Spleen (tissue), 13 donors: ENCODE data around the gene SLC7A8. TPM values are rescaled to one million over a fixed set of nuclear protein-coding genes. Genes with fewer than 3 reads are reported as not detected.
"Not testable (repeated sequence)": the region's sequence is repeated elsewhere in the genome, so short reads cannot be mapped to it uniquely, and the experiment has no call there.

Experiments used
- DNase-seq: peaks from one replicate; pipeline ENCODE4 v3.0.0-alpha.2; 2020
- H3K27ac ChIP-seq, 8 donors: fragments of 200-600 bp; sonication (generic) in 7 of 8; 1 replicate in 4 of 8; 2 replicates in 4 of 8; pipeline versions ENCODE4 v1.5.0 to v1.8.0; 2016 to 2021; ENCODE audit warnings: inconsistent platforms in 4 of 8, mild to moderate bottlenecking in 4 of 8, moderate library complexity in 1 of 8
- H3K27me3 ChIP-seq, 7 donors: fragments of 200-600 bp; sonication (generic) in 6 of 7; replicated peaks in 1 of 7; 1 replicate in 4 of 7; 2 replicates in 3 of 7; pipeline versions ENCODE4 v1.5.0 to v1.8.0; 2016 to 2021; ENCODE audit warnings: inconsistent platforms in 3 of 7, mild to moderate bottlenecking in 1 of 7
- H3K36me3 ChIP-seq, 6 donors: fragments of 200-600 bp; sonication (generic) in 5 of 6; 1 replicate in 4 of 6; 2 replicates in 2 of 6; pipeline versions ENCODE4 v1.5.0 to v1.8.0; 2016 to 2021; ENCODE audit warnings: inconsistent platforms in 2 of 6
- H3K4me1 ChIP-seq, 6 donors: fragments of 200-600 bp; sonication (generic) in 5 of 6; 1 replicate in 3 of 6; 2 replicates in 3 of 6; pipeline versions ENCODE4 v1.5.0 to v1.8.0; 2016 to 2021; ENCODE audit warnings: inconsistent platforms in 3 of 6
- H3K4me3 ChIP-seq, 8 donors: fragments of 200-600 bp; sonication (generic) in 7 of 8; 1 replicate in 4 of 8; 2 replicates in 4 of 8; pipeline versions ENCODE4 v1.5.0 to v1.8.0; 2016 to 2021; ENCODE audit warnings: inconsistent platforms in 4 of 8, mild to moderate bottlenecking in 4 of 8, moderate library complexity in 2 of 8
- H3K9me3 ChIP-seq, 8 donors: fragments of 200-600 bp; sonication (generic) in 7 of 8; 1 replicate in 4 of 8; 2 replicates in 4 of 8; pipeline versions ENCODE4 v1.5.0 to v1.8.0; 2016 to 2021; ENCODE audit warnings: inconsistent platforms in 4 of 8
- POLR2A ChIP-seq, 3 donors: fragments of 450-650 bp; IDR thresholded peaks; one replicate each; pipeline ENCODE4 v1.5.1; 2017; ENCODE audit warnings: antibody characterized with exemption in 3 of 3, mild to moderate bottlenecking in 1 of 3
- POLR2AphosphoS5 ChIP-seq, 3 donors: sonication (generic); formaldehyde crosslinking; IDR thresholded peaks; one replicate each; pipeline ENCODE4 v1.5.1; 2017; ENCODE audit warnings: antibody characterized with exemption in 3 of 3
- WGBS, 5 donors: extraction: QIAGEN DNeasy Blood & Tissue Kit in 3 of 5; methylation state at CpG; one replicate each; pipeline versions ENCODE4 v1.1.5 to v1.1.7; 2013 to 2018; 5-methylcytosine and 5-hydroxymethylcytosine counted together
- intact Hi-C: fragments of 100-400 bp; cut with DNase I; formaldehyde crosslinking; loops from one replicate; pipeline ENCODE4 v1.15.0; 2023; ENCODE audit warnings: low total_unique reads
- long read RNA-seq, 2 donors: transcript quantifications; one replicate each; lab custom pipeline, GENCODE V29; 2026
- polyA plus RNA-seq, 3 donors: library from polyadenylated mRNA; stranded (reverse); fragments of 200-250 nt; gene quantifications; one replicate each; pipeline ENCODE4 v1.2.1, GENCODE V29; 2013
- total RNA-seq, 7 donors: library from RNA; depleted of rRNA in 3 of 7; stranded (reverse); fragments of >200 nt in 3 of 7; fragmentation: NEBNext Ultra II Directional in 4 of 7; extraction: Animal tissue kit (Norgen Biotek cat#: 25700) in 4 of 7; gene quantifications; one replicate each; pipeline versions ENCODE4 v1.1.0 to v1.2.1, GENCODE V29; 2016 to 2021
- TF ChIP-seq, protein P1 (sequence below), 11 experiments: fragments of 200-600 bp in 7 of 11; fragments of 450-650 bp in 4 of 11; sonication (generic) in 4 of 11; IDR thresholded peaks in 8 of 11; conservative IDR thresholded peaks in 3 of 11; 1 replicate in 7 of 11; 2 replicates in 4 of 11; pipeline versions ENCODE4 v1.4.0 to v1.8.0; 2016 to 2021; ENCODE audit warnings: antibody characterized with exemption in 11 of 11, inconsistent platforms in 4 of 11, mild to moderate bottlenecking in 1 of 11
- donor health status: healthy with polysubstance abuse.
- donor health status: DM: no; HTN: no; CAD: no; lungs with moderate emphysema.
- donor health status: DM: no; HTN: no; CAD: no.
- donor health status: Bipolar disorder and iron deficiency.
- donor health status: healthy.
- donor health status: DM: no; HTN: no; CAD: no.
- donor health status: DM: yes; HTN: yes; CAD: no.

The SLC7A8 gene
- total RNA-seq (100 to 1,000 TPM in 1 of 7 donors, 10 to 100 TPM in 6; 23.5 to 106 (median 68.0) TPM), polyA plus RNA-seq (1 to 10 TPM; 3.5 to 8.7 (median 6.7) TPM)
- long read RNA-seq, donor 1, full-length matches to known transcripts = 12 of 32 reads
- long read RNA-seq, donor 1, partial matches to known transcripts = 20 of 32 reads
- long read RNA-seq, donor 1, other reads (novel, unspliced or antisense) = 0 of 32 reads
- long read RNA-seq, donor 2, full-length matches to known transcripts = 13 of 13 reads
- long read RNA-seq, donor 2, partial matches to known transcripts = 0 of 13 reads
- long read RNA-seq, donor 2, other reads (novel, unspliced or antisense) = 0 of 13 reads

DNA sequence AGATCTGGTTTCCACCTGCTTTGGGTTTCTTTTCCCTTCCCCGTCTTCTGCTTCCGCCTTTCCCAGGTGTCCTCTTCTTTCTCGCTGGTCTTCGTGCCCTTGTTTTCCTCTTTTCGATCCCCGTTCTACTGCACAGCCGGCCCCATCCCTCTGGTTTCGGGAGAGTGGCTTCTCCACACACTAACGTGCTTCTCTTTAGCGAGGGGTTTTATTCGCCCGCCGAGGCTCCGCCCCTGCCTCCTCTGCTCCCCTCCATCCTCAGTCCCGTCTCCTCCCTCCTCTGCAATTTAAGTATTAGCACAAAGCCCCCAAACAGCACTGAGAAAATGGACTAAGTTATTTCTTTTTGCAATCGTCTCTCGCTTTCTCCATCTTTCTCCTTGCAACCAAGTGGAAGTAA, at the start of gene SLC7A8:
Gene SLC7A8 (minus strand): TSS at position 182 of the 400 bp plus-strand sequence. CDS start 746 bp downstream, outside the sequence.
- Histone ChIP-seq H3K27me3 (peaks cover 0 to 30% (median 0%) of the 10 kb centered on the region in 7 donors), H3K36me3 (no peaks in the 10 kb centered on the region), H3K9me3 (no peaks in the 10 kb centered on the region), H3K4me1 (peaks cover 4 to 44% (median 19%) of the 10 kb centered on the region in 6 donors), H3K4me3 (peak within 1 kb of the TSS; percentile 39 to 70 (median 45)), H3K27ac (peak within 1 kb of the TSS in 5 of 8 donors; percentile 12 to 62 (median 53))
- peak; percentile 75 for DNase-seq
- 1 to 4% (median 2%) methylated on average over 17 of the region's 17 CpGs for WGBS, 5 donors
- TF ChIP-seq, protein P1, sequence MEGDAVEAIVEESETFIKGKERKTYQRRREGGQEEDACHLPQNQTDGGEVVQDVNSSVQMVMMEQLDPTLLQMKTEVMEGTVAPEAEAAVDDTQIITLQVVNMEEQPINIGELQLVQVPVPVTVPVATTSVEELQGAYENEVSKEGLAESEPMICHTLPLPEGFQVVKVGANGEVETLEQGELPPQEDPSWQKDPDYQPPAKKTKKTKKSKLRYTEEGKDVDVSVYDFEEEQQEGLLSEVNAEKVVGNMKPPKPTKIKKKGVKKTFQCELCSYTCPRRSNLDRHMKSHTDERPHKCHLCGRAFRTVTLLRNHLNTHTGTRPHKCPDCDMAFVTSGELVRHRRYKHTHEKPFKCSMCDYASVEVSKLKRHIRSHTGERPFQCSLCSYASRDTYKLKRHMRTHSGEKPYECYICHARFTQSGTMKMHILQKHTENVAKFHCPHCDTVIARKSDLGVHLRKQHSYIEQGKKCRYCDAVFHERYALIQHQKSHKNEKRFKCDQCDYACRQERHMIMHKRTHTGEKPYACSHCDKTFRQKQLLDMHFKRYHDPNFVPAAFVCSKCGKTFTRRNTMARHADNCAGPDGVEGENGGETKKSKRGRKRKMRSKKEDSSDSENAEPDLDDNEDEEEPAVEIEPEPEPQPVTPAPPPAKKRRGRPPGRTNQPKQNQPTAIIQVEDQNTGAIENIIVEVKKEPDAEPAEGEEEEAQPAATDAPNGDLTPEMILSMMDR (IDR thresholded peaks at IDR 0.05 in 8 of 11, conservative IDR thresholded peaks at IDR 0.05 in 3 of 11) = no peak
- TF ChIP-seq POLR2AphosphoS5 (IDR thresholded peaks at IDR 0.05) (peak in 2 of 3 donors; percentile 85 to 86), POLR2A (IDR thresholded peaks at IDR 0.05) (peak in 1 of 3 donors; percentile 73)
- intact Hi-C loops = no loop called here

DNA sequence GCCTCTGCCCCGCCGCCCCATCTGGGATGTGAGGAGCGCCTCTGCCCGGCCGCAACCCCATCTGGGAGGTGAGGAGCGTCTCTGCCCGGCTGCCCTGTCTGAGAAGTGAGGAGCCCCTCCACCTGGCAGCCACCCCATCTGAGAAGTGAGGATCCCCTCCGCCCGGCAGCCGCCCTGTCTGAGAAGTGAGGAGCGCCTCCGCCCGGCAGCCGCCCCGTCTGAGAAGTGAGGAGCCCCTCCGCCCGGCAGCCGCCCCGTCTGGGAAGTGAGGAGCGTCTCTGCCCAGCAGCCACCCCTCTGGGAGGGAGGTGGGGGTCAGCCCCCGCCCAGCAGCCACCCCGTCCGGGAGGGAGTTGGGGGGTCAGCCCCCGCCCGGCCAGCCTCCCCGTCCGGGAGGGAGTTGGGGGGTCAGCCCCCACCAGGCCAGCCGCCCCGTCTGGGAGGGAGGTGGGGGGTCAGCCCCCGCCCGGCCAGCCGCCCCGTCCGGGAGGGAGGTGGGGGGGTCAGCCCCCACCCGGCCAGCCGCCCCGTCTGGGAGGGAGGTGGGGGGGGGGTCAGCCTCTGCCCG, 48.9 kb upstream of the SLC7A8 start:
- H3K27ac ChIP-seq, H3K36me3 ChIP-seq, DNase-seq, H3K4me3 ChIP-seq, intact Hi-C loops: not testable (repeated sequence)
- peaks cover 0 to 12% (median 0%) of the 10 kb centered on the region in 8 donors for H3K9me3 ChIP-seq
- 88 to 100% (median 93%) methylated on average over 2 to 38 of the region's 38 CpGs for WGBS, 5 donors
- peaks cover 0 to 12% (median 0%) of the 10 kb centered on the region in 7 donors for H3K27me3 ChIP-seq
- H3K4me1 ChIP-seq = peaks cover 0 to 13% (median under 1%) of the 10 kb centered on the region in 6 donors

DNA sequence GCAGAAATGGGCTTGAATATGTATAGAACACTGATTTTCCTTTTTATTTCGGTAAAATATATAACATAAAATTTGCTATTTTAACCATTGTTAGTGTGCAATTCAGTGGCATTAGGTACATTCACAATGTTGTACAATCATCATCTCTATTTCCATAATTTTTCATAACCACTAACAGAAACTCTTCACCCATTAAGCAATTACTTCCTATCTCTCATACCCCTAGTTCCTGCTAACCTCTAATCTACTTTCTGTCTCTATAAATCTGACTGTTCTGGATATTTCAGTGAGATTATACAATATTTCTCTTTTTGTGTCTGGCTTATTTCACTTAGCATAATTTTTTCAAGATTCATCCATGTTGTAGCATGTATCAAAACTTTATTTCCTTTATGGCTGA, 45.4 kb upstream of the SLC7A8 start:
- 30 to 81% (median 62%) methylated on average over 1 of the region's 1 CpG for WGBS, 5 donors
- Histone ChIP-seq H3K36me3 (no peaks in the 10 kb centered on the region), H3K27ac (no peak overlapping the region), H3K4me3 (no peak overlapping the region), H3K4me1 (peaks cover 0 to 11% (median 0%) of the 10 kb centered on the region in 6 donors), H3K9me3 (peaks cover 0 to 17% (median 4%) of the 10 kb centered on the region in 8 donors), H3K27me3 (no peaks in the 10 kb centered on the region)
- no peak for DNase-seq
- TF ChIP-seq POLR2A (IDR thresholded peaks at IDR 0.05) = no peak
- TF ChIP-seq POLR2AphosphoS5 (IDR thresholded peaks at IDR 0.05) = no peak
- TF ChIP-seq, protein P1 (IDR thresholded peaks at IDR 0.05 in 8 of 11, conservative IDR thresholded peaks at IDR 0.05 in 3 of 11) = no peak
- intact Hi-C loops = no loop called here

DNA sequence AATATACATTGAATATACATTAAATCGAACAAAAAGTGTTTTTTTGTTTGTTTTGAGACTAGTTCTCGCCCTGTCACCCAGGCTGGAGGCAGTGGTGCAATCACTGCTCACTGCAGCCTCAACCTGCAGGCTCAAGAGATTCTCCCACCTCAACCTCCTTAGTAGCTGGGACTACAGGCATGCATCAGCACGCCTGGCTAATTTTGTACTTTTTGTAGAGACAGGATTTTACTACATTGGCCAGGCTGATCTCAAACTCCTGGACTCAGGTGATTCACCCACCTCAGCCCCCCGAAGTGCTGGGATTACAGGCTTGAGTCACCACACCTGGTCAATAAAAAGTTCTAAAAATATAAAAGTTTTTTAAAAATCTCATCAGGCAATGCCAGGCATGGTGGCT, 44.1 kb upstream of the SLC7A8 start:
- Histone ChIP-seq H3K4me1 (peaks cover 0 to 11% (median 0%) of the 10 kb centered on the region in 6 donors), H3K36me3 (no peaks in the 10 kb centered on the region), H3K4me3 (no peak overlapping the region), H3K27ac (no peak overlapping the region), H3K27me3 (peaks cover 0 to 5% (median 0%) of the 10 kb centered on the region in 7 donors), H3K9me3 (peaks cover 0 to 17% (median 4%) of the 10 kb centered on the region in 8 donors)
- DNase-seq = no peak
- no peak for TF ChIP-seq POLR2A (IDR thresholded peaks at IDR 0.05)
- TF ChIP-seq, protein P1 (IDR thresholded peaks at IDR 0.05 in 8 of 11, conservative IDR thresholded peaks at IDR 0.05 in 3 of 11) = no peak
- intact Hi-C loops = no loop called here
- WGBS, 5 donors = 60 to 81% (median 73%) methylated on average over 4 of the region's 4 CpGs

DNA sequence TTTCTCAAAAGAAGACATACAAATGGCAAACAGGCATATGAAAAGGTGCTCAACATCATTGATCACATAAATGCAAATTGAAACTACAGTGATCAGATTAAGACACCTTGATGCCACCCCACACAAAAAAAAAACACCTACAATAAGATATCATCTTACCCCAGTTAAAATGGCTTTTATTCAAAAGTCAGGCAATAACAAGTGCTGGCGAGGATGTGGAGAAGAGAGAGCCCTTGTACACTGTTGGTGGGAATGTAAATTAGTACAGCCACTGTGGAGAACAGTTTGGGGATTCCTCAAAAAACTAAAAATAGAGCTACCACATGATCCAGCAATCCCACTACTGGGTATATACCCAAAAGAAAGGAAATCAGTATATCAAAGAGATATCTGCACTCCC, 41.5 kb upstream of the SLC7A8 start:
- peaks cover 0 to 11% (median 0%) of the 10 kb centered on the region in 6 donors for H3K4me1 ChIP-seq
- H3K9me3 ChIP-seq, DNase-seq, H3K27ac ChIP-seq, H3K4me3 ChIP-seq, intact Hi-C loops, H3K36me3 ChIP-seq: not testable (repeated sequence)
- WGBS, 5 donors = 81 to 100% (median 92%) methylated on average over 1 of the region's 1 CpG
- H3K27me3 ChIP-seq = peaks cover 0 to 16% (median 0%) of the 10 kb centered on the region in 7 donors
